ENCODE measurements around the gene OTOP3. TPM values are rescaled to one million over a fixed set of nuclear protein-coding genes. Genes with fewer than 3 reads are reported as not detected.

The OTOP3 gene
- total RNA-seq, 1 donor from 2014 or later, result not detected

- peaks cover 12% of the 10 kb centered on the region for H3K27me3 Mint-ChIP-seq (ENCODE audit: unreplicated experiment)
- no peaks in the 10 kb centered on the region for H3K9me3 Mint-ChIP-seq (ENCODE audit: unreplicated experiment)
- H3K27ac Mint-ChIP-seq (ENCODE audit: unreplicated experiment), result no peak overlapping the region
- no peaks in the 10 kb centered on the region for H3K4me1 Mint-ChIP-seq (ENCODE audit: unreplicated experiment)
- no peak for DNase-seq (ENCODE audit: low spot score)
- TF ChIP-seq CTCF (IDR thresholded peaks at IDR 0.05; ENCODE audit: unreplicated experiment), result no peak
- H3K36me3 Mint-ChIP-seq (ENCODE audit: low read depth, unreplicated experiment), result peaks cover 14% of the 10 kb centered on the region
- no peak overlapping the region for H3K4me3 Mint-ChIP-seq (ENCODE audit: unreplicated experiment)
These were observed 16.2 kb downstream of the OTOP3 start for GRCh38 chr17:74951680-74952421.

GRCh38 chr17:74952431-74953133, 16.9 kb downstream of the OTOP3 start:
- no peak for TF ChIP-seq CTCF (IDR thresholded peaks at IDR 0.05; ENCODE audit: unreplicated experiment)

GRCh38 chr17:74953134-74953687, 17.5 kb downstream of the OTOP3 start:
- Mint-ChIP-seq H3K27me3 (ENCODE audit: unreplicated experiment) (peaks cover 13% of the 10 kb centered on the region), H3K4me3 (ENCODE audit: unreplicated experiment) (no peak overlapping the region), H3K4me1 (ENCODE audit: unreplicated experiment) (no peaks in the 10 kb centered on the region), H3K36me3 (ENCODE audit: low read depth, unreplicated experiment) (peaks cover 18% of the 10 kb centered on the region), H3K27ac (ENCODE audit: unreplicated experiment) (no peak overlapping the region), H3K9me3 (ENCODE audit: unreplicated experiment) (no peaks in the 10 kb centered on the region)
- DNase-seq (ENCODE audit: low spot score), result no peak
- no peak for TF ChIP-seq CTCF (IDR thresholded peaks at IDR 0.05; ENCODE audit: unreplicated experiment)

More at GRCh38 chr17:74952431-74953133, 16.9 kb downstream of the OTOP3 start:
- DNase-seq (ENCODE audit: low spot score), result no peak
- Mint-ChIP-seq H3K4me1 (ENCODE audit: unreplicated experiment) (no peaks in the 10 kb centered on the region), H3K27me3 (ENCODE audit: unreplicated experiment) (peaks cover 11% of the 10 kb centered on the region), H3K36me3 (ENCODE audit: low read depth, unreplicated experiment) (peaks cover 14% of the 10 kb centered on the region), H3K27ac (ENCODE audit: unreplicated experiment) (no peak overlapping the region), H3K9me3 (ENCODE audit: unreplicated experiment) (no peaks in the 10 kb centered on the region), H3K4me3 (ENCODE audit: unreplicated experiment) (peak overlapping the region; percentile 77)

- H3K27me3 Mint-ChIP-seq (ENCODE audit: unreplicated experiment), result peaks cover 10% of the 10 kb centered on the region
- no peak for DNase-seq (ENCODE audit: low spot score)
- H3K36me3 Mint-ChIP-seq (ENCODE audit: low read depth, unreplicated experiment), result peaks cover 18% of the 10 kb centered on the region
- H3K4me1 Mint-ChIP-seq (ENCODE audit: unreplicated experiment), result no peaks in the 10 kb centered on the region
- no peak for TF ChIP-seq CTCF (IDR thresholded peaks at IDR 0.05; ENCODE audit: unreplicated experiment)
- H3K9me3 Mint-ChIP-seq (ENCODE audit: unreplicated experiment), result no peaks in the 10 kb centered on the region
- H3K4me3 Mint-ChIP-seq (ENCODE audit: unreplicated experiment), result no peak overlapping the region
- H3K27ac Mint-ChIP-seq (ENCODE audit: unreplicated experiment), result no peak overlapping the region
These were observed 18.4 kb downstream of the OTOP3 start for GRCh38 chr17:74954115-74954514.
